Measurements from ENCODE around the gene APOM.

Gene APOM

DNA sequence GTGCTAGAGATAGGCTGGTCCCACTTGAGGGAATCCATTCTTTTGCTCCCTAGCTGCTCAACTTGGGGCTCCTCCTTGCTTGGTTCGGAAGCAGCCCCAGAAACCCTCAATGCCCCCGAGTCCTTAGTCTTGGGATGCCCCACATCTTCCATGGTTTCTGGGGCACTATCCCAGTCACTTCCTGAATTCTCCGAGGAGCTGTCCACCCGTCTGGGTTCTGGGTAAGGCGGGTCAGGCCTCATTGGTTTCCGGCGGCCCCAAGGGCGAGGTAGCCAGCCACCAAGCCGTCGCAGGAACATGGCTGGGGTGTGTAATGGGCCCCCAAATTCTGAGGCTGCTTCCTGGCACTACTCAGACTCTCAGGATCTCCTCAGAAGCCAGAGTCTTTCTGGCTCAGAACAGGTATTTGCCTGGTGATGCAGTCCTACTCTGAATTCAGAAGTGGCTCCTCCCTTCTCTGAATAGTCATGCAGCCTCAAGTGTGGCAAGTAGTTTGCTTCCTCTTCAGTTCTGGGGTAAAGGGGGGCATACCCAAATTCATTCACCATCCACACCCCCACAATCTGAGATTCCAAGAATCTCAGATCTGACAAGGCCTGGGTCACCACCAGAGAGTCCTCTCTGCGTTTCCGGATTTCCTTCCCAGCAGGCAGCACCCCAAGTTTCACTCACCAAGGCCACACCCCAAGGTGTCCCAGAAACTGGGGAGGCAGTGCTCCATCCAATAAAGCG is 4.1 kb downstream of the APOM start:
- peak; percentile 29 for DNase-seq (ENCODE audit: low read depth)
- peak overlapping the region; percentile 82 for H3K4me3 ChIP-seq (ENCODE audit: low read depth, low read length)
- TF ChIP-seq, protein P1, sequence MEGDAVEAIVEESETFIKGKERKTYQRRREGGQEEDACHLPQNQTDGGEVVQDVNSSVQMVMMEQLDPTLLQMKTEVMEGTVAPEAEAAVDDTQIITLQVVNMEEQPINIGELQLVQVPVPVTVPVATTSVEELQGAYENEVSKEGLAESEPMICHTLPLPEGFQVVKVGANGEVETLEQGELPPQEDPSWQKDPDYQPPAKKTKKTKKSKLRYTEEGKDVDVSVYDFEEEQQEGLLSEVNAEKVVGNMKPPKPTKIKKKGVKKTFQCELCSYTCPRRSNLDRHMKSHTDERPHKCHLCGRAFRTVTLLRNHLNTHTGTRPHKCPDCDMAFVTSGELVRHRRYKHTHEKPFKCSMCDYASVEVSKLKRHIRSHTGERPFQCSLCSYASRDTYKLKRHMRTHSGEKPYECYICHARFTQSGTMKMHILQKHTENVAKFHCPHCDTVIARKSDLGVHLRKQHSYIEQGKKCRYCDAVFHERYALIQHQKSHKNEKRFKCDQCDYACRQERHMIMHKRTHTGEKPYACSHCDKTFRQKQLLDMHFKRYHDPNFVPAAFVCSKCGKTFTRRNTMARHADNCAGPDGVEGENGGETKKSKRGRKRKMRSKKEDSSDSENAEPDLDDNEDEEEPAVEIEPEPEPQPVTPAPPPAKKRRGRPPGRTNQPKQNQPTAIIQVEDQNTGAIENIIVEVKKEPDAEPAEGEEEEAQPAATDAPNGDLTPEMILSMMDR (conservative IDR thresholded peaks at IDR 0.05; ENCODE audit: low read depth, low read length) = no peak

DNA sequence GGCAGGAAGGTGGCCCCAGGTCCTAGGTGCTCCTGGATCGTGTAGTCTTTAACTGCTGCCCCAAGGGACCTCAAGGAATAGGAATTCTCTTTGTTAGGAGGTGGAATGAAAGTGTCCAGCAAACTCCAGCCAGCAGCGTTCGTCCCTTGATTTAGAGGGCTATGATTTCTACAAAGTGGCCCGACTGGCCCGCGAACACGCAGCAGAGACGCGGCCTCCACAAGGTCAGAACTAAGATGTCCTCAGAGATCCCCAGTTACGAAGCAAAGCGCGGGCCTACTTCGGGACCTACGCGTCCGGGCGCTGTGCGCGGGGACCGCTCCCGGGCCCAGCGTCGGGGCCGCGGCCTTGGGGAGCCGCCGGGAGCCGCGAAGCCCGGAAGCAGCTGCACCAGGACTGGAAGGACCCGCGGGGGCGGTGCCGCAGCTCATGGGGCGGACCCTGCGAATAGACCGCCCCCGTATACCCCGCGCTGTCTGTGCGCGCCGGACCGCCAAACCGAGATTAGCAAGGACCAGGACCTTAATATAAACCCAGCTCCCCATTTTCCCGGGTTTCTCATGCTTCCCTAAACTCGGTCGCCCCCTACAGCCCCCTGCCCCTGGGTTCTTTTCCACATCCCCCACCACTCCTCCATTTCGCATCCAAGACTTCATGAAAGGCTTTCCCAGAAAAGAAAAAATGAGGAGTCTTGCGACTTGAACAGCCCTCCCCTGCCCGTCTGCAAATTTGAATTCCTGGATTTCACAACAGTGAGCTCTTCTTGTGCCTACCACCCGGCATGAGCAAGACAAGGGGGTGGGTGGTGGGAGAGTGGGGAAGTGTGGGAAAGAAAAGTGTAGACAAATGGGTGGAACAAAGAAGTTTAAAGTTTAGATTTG is 4.9 kb downstream of the APOM start, which contains the start of gene C6orf47:
TSS of gene C6orf47 (minus strand) at position 398 of the 881 bp plus-strand sequence. CDS start 831 bp downstream, outside the sequence.
- H3K4me3 ChIP-seq (ENCODE audit: low read depth, low read length) = peak within 1 kb of the TSS; percentile 82
- TF ChIP-seq, protein P1 (conservative IDR thresholded peaks at IDR 0.05; ENCODE audit: low read depth, low read length) = no peak
- peak; percentile 83 for DNase-seq (ENCODE audit: low read depth)

DNA sequence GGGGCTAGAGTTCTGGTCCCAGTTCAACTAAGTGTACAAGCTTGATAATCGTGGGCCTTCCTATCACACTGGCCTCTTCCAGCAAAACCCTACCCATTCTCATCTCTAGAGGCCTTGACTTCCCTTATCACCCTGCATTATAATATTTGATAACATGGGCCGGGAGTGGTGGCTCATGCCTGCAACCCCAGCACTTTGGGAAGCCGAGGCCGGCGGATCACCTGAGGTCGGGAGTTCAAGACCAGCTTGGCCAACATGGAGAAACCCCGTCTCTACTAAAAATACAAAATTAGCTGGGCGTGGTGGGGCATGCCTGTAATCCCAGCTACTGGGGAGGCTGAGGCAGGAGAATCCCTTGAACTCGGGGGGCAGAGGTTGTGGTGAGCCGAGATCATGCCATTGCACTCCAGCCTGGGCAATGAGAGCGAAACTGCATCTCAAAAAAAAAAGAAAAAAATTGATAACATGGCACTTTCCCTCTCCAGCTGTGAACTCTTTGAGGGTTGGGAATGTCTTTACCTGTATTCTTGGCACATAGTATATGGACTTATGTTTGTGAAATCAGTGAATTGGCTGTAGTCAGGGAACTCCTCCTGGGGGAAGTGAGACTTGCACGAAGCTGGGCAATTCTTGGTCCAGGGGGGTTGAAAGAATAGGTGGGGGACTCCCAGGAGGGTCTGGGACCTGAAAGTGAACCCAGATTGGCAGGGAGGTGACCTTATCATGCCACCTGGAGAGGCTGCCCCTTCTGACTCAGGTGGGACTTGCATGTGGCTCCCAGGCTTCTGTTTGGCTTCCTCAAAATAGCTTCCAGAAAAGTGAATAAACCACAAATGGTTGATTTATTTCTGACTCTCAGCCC is 5.8 kb downstream of the APOM start:
- TF ChIP-seq, protein P1 (conservative IDR thresholded peaks at IDR 0.05; ENCODE audit: low read depth, low read length) = no peak
- H3K4me3 ChIP-seq (ENCODE audit: low read depth, low read length) = no peak overlapping the region
- no peak for DNase-seq (ENCODE audit: low read depth)

DNA sequence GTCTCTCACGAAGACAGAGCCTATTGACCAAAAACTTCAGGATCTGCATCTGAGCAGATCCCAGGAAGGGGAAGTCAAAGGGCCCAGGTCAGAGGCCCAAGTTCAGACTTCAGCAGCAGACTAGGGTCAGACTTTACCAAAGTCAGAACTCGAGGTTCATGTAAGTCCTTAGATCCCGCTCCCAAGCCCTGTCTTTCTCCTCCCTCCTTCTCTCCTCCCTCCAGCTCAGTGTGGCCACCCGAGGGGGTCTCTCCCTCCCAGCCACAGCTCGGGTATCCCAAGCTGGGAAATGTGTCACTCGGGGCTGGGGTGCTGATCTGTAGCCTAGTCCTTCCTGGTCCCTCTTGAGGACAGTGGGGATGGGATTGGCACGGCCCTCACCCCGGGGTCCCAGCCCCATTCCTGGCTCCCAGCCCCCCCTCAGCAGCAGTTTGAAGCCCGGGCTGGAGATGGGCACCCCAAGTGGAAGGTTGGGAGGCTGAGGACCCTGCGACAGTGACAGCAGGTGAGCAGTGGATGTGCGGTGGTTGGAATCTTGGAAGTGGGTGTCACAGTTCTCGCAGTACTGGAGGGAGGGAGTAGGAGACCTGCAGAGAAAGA is 6.5 kb downstream of the APOM start:
- no peak overlapping the region for H3K4me3 ChIP-seq (ENCODE audit: low read depth, low read length)
- TF ChIP-seq, protein P1 (conservative IDR thresholded peaks at IDR 0.05; ENCODE audit: low read depth, low read length) = no peak
- DNase-seq (ENCODE audit: low read depth) = no peak

DNA sequence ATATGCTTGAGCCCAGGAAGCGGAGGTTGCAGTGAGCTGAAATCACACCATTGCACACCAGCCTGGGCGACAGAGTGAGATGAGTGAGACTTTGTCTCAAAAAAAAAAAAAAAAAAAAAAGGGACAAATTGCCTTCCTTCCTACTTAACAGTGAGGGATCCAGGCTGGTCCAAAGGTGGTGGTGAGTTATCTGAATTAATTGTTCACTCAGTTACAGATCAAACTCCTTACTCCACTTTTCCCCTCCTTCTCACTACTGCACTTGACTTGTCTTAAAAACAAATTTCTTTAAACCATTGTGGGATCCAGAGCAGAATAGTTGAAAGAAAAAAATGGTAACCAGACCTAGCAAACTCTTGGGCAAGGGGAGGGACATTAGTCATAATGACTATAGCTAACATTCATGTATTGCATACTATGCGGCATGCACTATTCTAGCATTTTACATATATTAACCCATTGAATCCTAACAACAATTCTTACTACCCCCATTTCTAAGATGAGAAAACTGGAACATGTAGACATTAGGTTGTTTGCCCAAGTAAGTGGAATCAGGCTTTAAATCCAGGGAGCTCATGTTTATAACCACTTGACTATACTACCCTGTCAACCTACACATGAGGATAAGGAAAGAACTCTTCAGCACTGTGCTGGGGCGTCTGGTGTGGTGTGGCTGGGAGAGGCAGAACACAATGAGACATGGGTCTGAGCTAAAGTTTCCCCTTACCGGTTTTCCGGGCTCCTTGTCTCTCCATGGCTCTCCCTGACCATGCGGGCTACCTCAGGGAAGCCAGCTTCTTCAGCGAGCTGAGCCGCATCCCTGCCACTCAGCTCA is 7.6 kb downstream of the APOM start:
- TF ChIP-seq, protein P1 (conservative IDR thresholded peaks at IDR 0.05; ENCODE audit: low read depth, low read length) = no peak
- DNase-seq (ENCODE audit: low read depth) = peak; percentile 22
- H3K4me3 ChIP-seq (ENCODE audit: low read depth, low read length) = peak overlapping the region; percentile 98
